ENCODE results near the gene PEX11G. TPM values are rescaled to one million over a fixed set of nuclear protein-coding genes. Genes with fewer than 3 reads are reported as not detected.

The PEX11G gene
- total RNA-seq, 4 donors from 2014 or later, result 0.51 to 1.4 (median 1.1) TPM; not detected in 1

GRCh38 chr19:7463575-7463974 lies 25.3 kb downstream of the PEX11G start:
- DNase-seq, result no peak
- in situ Hi-C loops (cut with MboI; ENCODE audit: low sequenced_read_pairs in 4 of 4) (no loop called here), intact Hi-C loops (cut with DNase I; ENCODE audit: low total_unique reads) (no loop called here)
- no peaks in the 10 kb centered on the region for H3K27me3 ChIP-seq
- ATAC-seq, result no peak
- H3K36me3 ChIP-seq, result peaks cover 0 to 82% of the 10 kb centered on the region in 2 donors
- H3K4me1 ChIP-seq, result no peaks in the 10 kb centered on the region
- no peak overlapping the region for H3K27ac ChIP-seq
- no peak overlapping the region for H3K4me3 ChIP-seq
- no peaks in the 10 kb centered on the region for H3K9me3 ChIP-seq
- TF ChIP-seq CTCF (IDR thresholded peaks at IDR 0.05 in 4 of 5, conservative IDR thresholded peaks at IDR 0.05 in 1 of 5), result no peak
- no peak for TF ChIP-seq POLR2A (IDR thresholded peaks at IDR 0.05)

- H3K36me3 ChIP-seq, result peaks cover 0 to 75% of the 10 kb centered on the region in 2 donors
- no peaks in the 10 kb centered on the region for H3K4me1 ChIP-seq
- intact Hi-C loops (cut with DNase I; ENCODE audit: low total_unique reads), result no loop called here
- in situ Hi-C loops (cut with MboI; ENCODE audit: low sequenced_read_pairs in 4 of 4), result no loop called here
- no peak overlapping the region for H3K4me3 ChIP-seq
- H3K27ac ChIP-seq, result no peak overlapping the region
- H3K9me3 ChIP-seq, result no peaks in the 10 kb centered on the region
- no peak for ATAC-seq
- DNase-seq, result no peak
- H3K27me3 ChIP-seq, result no peaks in the 10 kb centered on the region
- TF ChIP-seq CTCF (IDR thresholded peaks at IDR 0.05 in 4 of 5, conservative IDR thresholded peaks at IDR 0.05 in 1 of 5), result no peak
- no peak for TF ChIP-seq POLR2A (IDR thresholded peaks at IDR 0.05)
Measured at GRCh38 chr19:7461841-7462629, 26.8 kb downstream of the PEX11G start.

GRCh38 chr19:7460562-7460966 lies 28.3 kb downstream of the PEX11G start:
- H3K4me3 ChIP-seq, result no peak overlapping the region
- intact Hi-C loops (cut with DNase I; ENCODE audit: low total_unique reads) (no loop called here), in situ Hi-C loops (cut with MboI; ENCODE audit: low sequenced_read_pairs in 4 of 4) (no loop called here)
- DNase-seq (no peak), ATAC-seq (no peak)
- H3K4me1 ChIP-seq, result no peaks in the 10 kb centered on the region
- no peak for TF ChIP-seq POLR2A (IDR thresholded peaks at IDR 0.05)
- H3K27me3 ChIP-seq, result no peaks in the 10 kb centered on the region
- H3K9me3 ChIP-seq, result no peaks in the 10 kb centered on the region
- no peak overlapping the region for H3K27ac ChIP-seq
- peaks cover 0 to 78% of the 10 kb centered on the region in 2 donors for H3K36me3 ChIP-seq

GRCh38 chr19:7459773-7460172 lies 29.1 kb downstream of the PEX11G start:
- H3K27me3 ChIP-seq, result no peaks in the 10 kb centered on the region
- no peak overlapping the region for H3K4me3 ChIP-seq
- in situ Hi-C loops (cut with MboI; ENCODE audit: low sequenced_read_pairs in 4 of 4), result no loop called here
- no peaks in the 10 kb centered on the region for H3K9me3 ChIP-seq
- no peak overlapping the region for H3K27ac ChIP-seq
- DNase-seq, result no peak
- TF ChIP-seq POLR2A (IDR thresholded peaks at IDR 0.05) (no peak), CTCF (IDR thresholded peaks at IDR 0.05 in 4 of 5, conservative IDR thresholded peaks at IDR 0.05 in 1 of 5) (no peak)
- H3K36me3 ChIP-seq, result peaks cover 0 to 70% of the 10 kb centered on the region in 2 donors
- intact Hi-C loops (cut with DNase I; ENCODE audit: low total_unique reads), result no loop called here
- ATAC-seq, result no peak
- no peaks in the 10 kb centered on the region for H3K4me1 ChIP-seq

- peaks cover 0 to 65% of the 10 kb centered on the region in 2 donors for H3K36me3 ChIP-seq
Measured at GRCh38 chr19:7458675-7459074, 30.2 kb downstream of the PEX11G start.

More at GRCh38 chr19:7458675-7459074, 30.2 kb downstream of the PEX11G start:
- no peaks in the 10 kb centered on the region for H3K27me3 ChIP-seq
- TF ChIP-seq POLR2A (IDR thresholded peaks at IDR 0.05) (no peak), CTCF (IDR thresholded peaks at IDR 0.05 in 4 of 5, conservative IDR thresholded peaks at IDR 0.05 in 1 of 5) (no peak)
- in situ Hi-C loops (cut with MboI; ENCODE audit: low sequenced_read_pairs in 4 of 4), result no loop called here
- no peaks in the 10 kb centered on the region for H3K9me3 ChIP-seq
- intact Hi-C loops (cut with DNase I; ENCODE audit: low total_unique reads), result no loop called here
- DNase-seq, result no peak
- ATAC-seq, result no peak
- no peak overlapping the region for H3K27ac ChIP-seq
- no peaks in the 10 kb centered on the region for H3K4me1 ChIP-seq
- H3K4me3 ChIP-seq, result no peak overlapping the region

Data from gastrocnemius medialis (tissue), 4 donors.